Ectodermal cell (in vitro differentiated cells): ENCODE data around the gene AUTS2.
"Not testable (repeated sequence)": the region's sequence is repeated elsewhere in the genome, so short reads cannot be mapped to it uniquely, and the experiment has no call there.

Experiments
- H3K27ac ChIP-seq: 2 replicates; pipeline ENCODE4 v1.7.0; 2013; ENCODE audit warnings: mild to moderate bottlenecking, low read depth, low read length; ENCODE audit not compliant: insufficient read depth, poor library complexity, severe bottlenecking
- H3K27me3 ChIP-seq: 2 replicates; pipeline ENCODE4 v1.7.0; 2013; ENCODE audit warnings: mild to moderate bottlenecking, low read length; ENCODE audit not compliant: insufficient read depth, control insufficient read depth, poor library complexity, severe bottlenecking
- H3K36me3 ChIP-seq: one replicate; pipeline ENCODE4 v1.7.0; 2013; ENCODE audit warnings: low read length; ENCODE audit not compliant: control insufficient read depth, insufficient read depth
- H3K4me1 ChIP-seq: one replicate; pipeline ENCODE4 v1.7.0; 2013; ENCODE audit warnings: low read length; ENCODE audit not compliant: control insufficient read depth, insufficient read depth
- H3K4me3 ChIP-seq: 2 replicates; pipeline ENCODE4 v1.7.0; 2013; ENCODE audit warnings: low read depth, low read length, control low read depth; ENCODE audit not compliant: insufficient read depth
- H3K9me3 ChIP-seq: 2 replicates; pipeline ENCODE4 v1.7.0; 2013; ENCODE audit warnings: mild to moderate bottlenecking, low read length, moderate library complexity; ENCODE audit not compliant: control insufficient read depth
- WGBS, 2 experiments: methylation state at CpG; one replicate each; pipeline ENCODE4 v1.1.7; 2013; ENCODE audit warnings: missing lambda C conversion rate in 2 of 2; 5-methylcytosine and 5-hydroxymethylcytosine counted together

The AUTS2 gene

DNA sequence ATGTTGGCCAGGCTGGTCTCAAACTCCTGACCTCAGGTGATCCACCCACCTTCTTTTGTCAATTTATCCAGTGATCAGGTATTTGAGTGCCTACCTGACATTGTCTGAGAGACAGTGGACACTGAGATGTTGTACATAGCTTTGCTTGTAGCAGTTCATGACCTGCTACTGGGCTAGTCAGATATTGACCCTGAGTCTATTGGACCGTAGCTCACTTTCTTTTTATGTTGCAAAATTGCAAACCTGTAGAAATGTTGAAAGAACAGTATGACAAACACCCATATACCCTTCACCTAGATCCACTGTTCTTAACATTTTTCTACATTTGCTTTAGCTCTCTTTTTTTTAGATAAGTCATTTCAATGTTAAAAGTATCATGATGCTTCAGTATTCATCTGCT is 1123.2 kb downstream of the AUTS2 start:
- H3K27ac ChIP-seq: no peak overlapping the region
- 96 to 100% methylated on average over 1 of the region's 1 CpG for WGBS, 2 experiments
- no peaks in the 10 kb centered on the region for H3K36me3 ChIP-seq

DNA sequence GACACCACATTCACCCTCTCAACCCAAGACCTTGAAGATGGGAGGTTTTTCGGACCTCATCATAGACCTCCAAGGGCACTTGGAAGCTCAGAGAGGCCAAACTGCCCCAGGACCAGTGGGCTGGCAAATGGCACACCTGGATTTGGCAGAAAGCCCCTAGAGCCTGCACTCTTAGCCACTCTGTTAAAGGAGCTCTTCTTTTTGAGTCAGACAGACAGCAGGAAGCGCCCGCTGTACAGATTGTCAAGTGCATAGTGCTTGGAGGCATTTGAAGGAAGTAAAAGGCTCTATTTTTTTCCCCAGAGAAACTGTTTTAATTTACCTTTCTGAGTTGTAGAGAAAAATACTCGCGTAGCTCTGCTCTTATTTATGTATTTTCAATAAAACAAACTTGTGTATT is 1125.1 kb downstream of the AUTS2 start:
- Histone ChIP-seq H3K27me3 (no peaks in the 10 kb centered on the region), H3K4me3 (no peak overlapping the region), H3K36me3 (no peaks in the 10 kb centered on the region), H3K27ac (no peak overlapping the region), H3K4me1 (peaks cover 45% of the 10 kb centered on the region), H3K9me3 (no peaks in the 10 kb centered on the region)
- WGBS, 2 experiments: 94 to 95% methylated on average over 3 of the region's 5 CpGs

More for the DNA sequence above, 1123.2 kb downstream of the AUTS2 start:
- no peaks in the 10 kb centered on the region for H3K9me3 ChIP-seq
- H3K4me1 ChIP-seq: peaks cover 38% of the 10 kb centered on the region
- no peaks in the 10 kb centered on the region for H3K27me3 ChIP-seq
- no peak overlapping the region for H3K4me3 ChIP-seq

DNA sequence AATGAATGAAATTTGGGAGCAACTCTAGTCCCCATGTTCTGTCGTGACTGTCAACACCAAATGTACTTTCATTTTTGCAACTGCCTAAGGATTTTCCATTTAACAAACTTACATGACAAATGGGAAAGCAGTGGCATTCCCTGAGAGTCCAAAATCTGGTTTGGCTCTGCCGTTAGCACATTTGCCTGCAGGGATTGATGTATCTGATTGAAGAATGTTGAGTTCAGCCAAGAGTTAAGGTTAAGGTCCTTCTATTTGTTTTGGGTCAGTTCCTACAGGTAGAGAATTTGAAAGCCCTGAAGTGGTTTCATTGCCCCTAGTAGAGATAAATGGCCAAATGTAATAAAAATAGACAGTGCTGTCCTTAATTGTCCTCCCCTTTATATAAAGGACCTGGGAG is 1127.2 kb downstream of the AUTS2 start:
- Histone ChIP-seq H3K36me3 (no peaks in the 10 kb centered on the region), H3K27ac (no peak overlapping the region), H3K4me3 (no peak overlapping the region), H3K27me3 (no peaks in the 10 kb centered on the region), H3K9me3 (no peaks in the 10 kb centered on the region), H3K4me1 (peaks cover 44% of the 10 kb centered on the region)
- 79 to 81% methylated on average over 2 of the region's 2 CpGs for WGBS, 2 experiments

DNA sequence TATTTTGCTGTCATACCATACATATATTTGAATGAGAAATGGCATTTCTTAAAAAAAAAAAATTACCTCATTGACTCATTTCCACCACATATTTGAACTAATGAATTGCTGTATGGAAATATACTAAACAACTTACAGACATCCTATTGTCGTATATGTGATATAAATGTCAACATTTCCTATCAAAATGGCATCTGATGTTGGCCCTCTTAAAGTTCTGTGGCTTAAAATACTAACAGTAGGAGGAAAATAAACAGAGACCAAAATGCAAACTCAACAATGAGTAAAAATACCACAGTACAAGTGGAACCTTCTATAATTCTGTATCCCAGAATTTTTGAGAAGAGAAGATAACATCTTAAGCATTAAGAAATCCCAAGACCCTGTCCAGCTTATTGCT is 1128.0 kb downstream of the AUTS2 start:
- WGBS, 2 experiments: no CpG with 5 or more reads among the region's 1 CpG
- H3K27ac ChIP-seq: peak overlapping the region; percentile 5
- no peaks in the 10 kb centered on the region for H3K9me3 ChIP-seq
- peaks cover 43% of the 10 kb centered on the region for H3K4me1 ChIP-seq
- no peaks in the 10 kb centered on the region for H3K27me3 ChIP-seq
- no peak overlapping the region for H3K4me3 ChIP-seq
- no peaks in the 10 kb centered on the region for H3K36me3 ChIP-seq

DNA sequence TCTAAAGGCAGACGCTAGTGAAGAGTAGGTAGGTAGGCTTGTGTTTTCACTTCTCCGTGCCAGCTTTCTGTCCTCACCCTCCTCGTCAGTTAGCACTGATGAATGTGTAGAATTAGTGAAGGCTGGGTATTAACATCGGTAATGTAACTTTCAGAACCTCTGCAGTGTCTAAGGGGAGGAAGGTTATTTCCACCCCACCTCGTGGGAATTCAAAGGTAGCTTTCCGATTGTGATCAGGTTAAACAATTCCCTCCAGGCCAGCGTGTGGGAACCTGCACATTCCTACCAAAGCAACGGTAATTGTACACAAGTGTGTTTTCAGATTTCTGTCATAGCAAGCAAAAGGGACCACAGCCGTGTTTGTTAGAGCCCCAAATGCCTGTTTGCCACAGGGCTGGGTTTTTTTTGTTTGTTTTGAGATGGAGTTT is 1128.7 kb downstream of the AUTS2 start:
- H3K4me1 ChIP-seq: peaks cover 43% of the 10 kb centered on the region
- H3K27me3 ChIP-seq: no peaks in the 10 kb centered on the region
- WGBS, 2 experiments: 58 to 79% methylated on average over 8 to 9 of the region's 9 CpGs
- H3K4me3 ChIP-seq: no peak overlapping the region
- H3K27ac ChIP-seq: peak overlapping the region; percentile 38
- no peaks in the 10 kb centered on the region for H3K36me3 ChIP-seq
- no peaks in the 10 kb centered on the region for H3K9me3 ChIP-seq

DNA sequence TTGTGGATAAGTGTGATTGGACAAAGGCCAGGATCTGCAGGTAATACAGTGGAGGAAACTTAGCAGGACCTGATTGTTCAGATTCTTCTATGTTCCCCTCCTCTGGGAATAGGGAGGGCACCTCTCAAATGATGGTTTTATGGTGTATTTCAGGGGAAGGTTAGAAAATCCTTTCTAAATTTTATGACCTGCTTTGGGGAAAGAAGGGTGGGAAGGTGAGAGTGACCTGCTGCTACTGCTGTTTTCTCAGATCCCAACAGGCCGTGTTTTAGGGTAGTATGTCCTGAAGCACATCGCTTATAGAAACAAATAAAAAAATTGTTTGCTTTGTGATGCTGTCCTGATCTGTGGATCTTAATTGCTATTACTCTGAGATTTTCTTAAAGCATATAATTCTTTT is 1129.6 kb downstream of the AUTS2 start:
- no peak overlapping the region for H3K27ac ChIP-seq
- 94 to 100% methylated on average over 2 of the region's 2 CpGs for WGBS, 2 experiments
- no peaks in the 10 kb centered on the region for H3K27me3 ChIP-seq
- H3K4me3 ChIP-seq: no peak overlapping the region
- H3K36me3 ChIP-seq: no peaks in the 10 kb centered on the region
- H3K4me1 ChIP-seq: peaks cover 36% of the 10 kb centered on the region
- no peaks in the 10 kb centered on the region for H3K9me3 ChIP-seq

DNA sequence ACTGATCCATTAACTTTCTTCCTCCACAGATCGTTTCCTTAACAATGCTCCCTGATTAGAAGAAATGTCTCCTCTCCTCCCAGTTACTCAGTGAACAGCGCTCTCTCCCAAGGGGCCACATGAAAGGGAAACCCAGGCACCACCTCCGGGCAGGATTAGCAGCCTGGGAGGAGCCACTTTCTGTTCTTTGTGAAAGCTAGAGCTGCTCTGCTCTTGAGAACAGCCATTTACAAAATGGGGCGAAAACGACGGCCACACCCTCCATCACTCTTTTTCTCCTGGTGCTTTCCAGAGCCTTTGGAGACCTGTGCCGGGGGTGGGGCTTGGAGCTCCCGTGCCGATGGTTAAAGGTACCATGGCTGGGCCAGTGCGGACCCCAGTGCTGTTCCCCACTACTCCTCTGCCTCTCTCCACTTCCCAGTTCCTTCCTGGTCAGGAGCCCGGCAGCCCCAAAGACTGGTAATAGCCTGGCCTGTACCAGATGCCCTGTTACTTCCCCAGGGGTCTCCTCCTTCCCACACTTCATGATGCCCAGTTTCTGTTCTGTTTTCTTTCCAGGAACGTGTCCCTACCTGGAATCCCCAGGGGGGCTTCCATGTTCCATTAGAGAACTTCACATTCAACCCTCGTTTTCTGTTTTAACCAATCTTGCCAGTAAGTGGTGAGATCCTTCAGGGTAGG is 1130.7 kb downstream of the AUTS2 start:
- 18 to 19% methylated on average over 13 of the region's 13 CpGs for WGBS, 2 experiments
- no peaks in the 10 kb centered on the region for H3K36me3 ChIP-seq
- H3K4me3 ChIP-seq: no peak overlapping the region
- H3K27me3 ChIP-seq: no peaks in the 10 kb centered on the region
- H3K27ac ChIP-seq: peak overlapping the region; percentile 73
- no peaks in the 10 kb centered on the region for H3K9me3 ChIP-seq
- peaks cover 30% of the 10 kb centered on the region for H3K4me1 ChIP-seq

DNA sequence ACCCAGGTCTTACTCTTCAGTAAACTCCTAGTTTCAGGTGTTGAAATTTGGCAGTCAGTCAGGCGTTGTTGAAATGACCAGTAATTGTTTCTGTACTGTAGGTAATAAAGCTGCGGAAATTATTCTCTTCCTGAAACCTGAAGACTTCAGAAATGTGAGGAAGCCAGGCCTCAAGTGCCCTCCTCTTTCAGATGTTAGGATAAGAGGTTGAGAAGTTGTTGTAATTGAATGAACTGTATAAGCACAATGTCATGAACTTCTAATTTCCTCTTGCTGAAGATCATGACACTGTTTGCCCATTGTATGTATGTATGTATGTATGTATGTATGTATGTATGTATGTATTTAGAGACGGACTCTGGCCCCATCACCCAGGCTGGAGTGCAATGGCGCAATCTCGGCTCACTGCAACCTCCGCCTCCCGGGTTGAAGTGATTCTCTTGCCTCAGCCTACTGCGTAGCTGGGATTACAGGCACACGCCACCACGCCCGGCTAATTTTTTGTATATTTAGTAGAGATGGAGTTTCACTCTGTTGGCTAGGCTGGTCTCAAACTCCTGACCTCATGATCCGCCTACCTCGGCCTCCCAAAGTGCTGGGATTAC is 1131.4 kb downstream of the AUTS2 start:
- not testable (repeated sequence) for H3K36me3 ChIP-seq, H3K4me3 ChIP-seq, H3K27me3 ChIP-seq, H3K9me3 ChIP-seq
- 93 to 96% methylated on average over 13 of the region's 13 CpGs for WGBS, 2 experiments
- peaks cover 30% of the 10 kb centered on the region for H3K4me1 ChIP-seq
- H3K27ac ChIP-seq: peak overlapping the region; percentile 73

DNA sequence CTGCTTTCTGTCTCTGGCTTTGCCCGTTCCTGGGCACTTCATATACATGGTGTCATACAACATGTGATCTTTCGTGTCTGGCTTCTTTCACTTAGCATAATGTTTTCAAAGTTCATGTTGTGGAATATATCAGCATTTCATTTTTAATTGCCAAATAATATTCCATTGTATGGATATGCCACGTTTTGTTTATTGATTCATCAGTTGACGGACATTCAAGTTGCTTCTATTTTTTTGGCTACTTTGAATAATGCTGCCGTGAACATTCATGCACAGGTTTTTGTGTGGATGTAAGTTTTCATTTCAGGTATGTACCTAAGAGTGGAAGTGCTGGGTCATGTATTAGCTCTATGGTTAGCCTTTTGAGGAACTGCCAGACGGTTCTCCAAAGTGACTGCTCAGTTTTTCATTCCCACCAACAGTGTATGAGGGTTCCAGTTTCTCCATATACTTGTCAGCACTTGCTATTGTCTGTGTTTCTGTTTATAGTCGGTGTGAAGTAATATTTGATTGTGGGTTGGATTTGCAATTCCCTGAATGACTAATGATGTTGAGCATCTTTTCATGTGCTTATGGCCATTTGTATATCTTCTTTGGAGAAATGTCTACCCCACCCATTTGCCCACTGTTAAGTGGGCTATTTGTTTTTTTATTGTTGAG is 1132.3 kb downstream of the AUTS2 start:
- no peaks in the 10 kb centered on the region for H3K36me3 ChIP-seq
- peaks cover 25% of the 10 kb centered on the region for H3K4me1 ChIP-seq
- no peaks in the 10 kb centered on the region for H3K27me3 ChIP-seq
- H3K27ac ChIP-seq: no peak overlapping the region
- WGBS, 2 experiments: 90 to 93% methylated on average over 7 of the region's 7 CpGs
- H3K4me3 ChIP-seq: no peak overlapping the region
- H3K9me3 ChIP-seq: no peaks in the 10 kb centered on the region

DNA sequence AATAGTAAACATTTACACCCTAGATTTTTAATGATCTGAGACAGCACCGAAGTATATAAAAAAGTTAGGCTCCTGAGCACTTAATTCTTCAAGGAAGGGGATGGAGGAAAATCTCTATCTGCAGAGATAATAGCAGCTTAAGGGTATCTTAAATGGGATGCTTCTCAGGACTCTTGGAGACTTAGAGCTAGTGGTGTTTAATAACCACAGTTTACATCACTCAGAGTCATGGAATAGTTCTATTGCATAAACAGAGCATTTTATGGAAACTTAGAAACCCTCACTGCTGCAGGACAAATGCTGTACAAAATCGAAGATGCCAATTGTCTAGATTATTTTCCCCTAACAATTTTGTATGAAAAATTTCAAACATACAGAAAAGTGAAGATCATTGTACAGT is 1134.8 kb downstream of the AUTS2 start:
- Histone ChIP-seq H3K27ac (no peak overlapping the region), H3K4me3 (no peak overlapping the region), H3K9me3 (no peaks in the 10 kb centered on the region), H3K36me3 (no peaks in the 10 kb centered on the region), H3K4me1 (peaks cover 6% of the 10 kb centered on the region), H3K27me3 (no peaks in the 10 kb centered on the region)
- 95 to 100% methylated on average over 2 of the region's 2 CpGs for WGBS, 2 experiments
